HFF-Myc (cell line): ENCODE measurements around the gene CCL28.
"Not testable (repeated sequence)": the region's sequence is repeated elsewhere in the genome, so short reads cannot be mapped to it uniquely, and the experiment has no call there.

ENCODE experiments used
- DNase-seq: peaks from one replicate; pipeline ENCODE4 v3.0.0-alpha.2; 2011; ENCODE audit warnings: low read depth; ENCODE audit errors: extremely low read depth
- H3K4me3 ChIP-seq: replicated peaks from 2 replicates; pipeline ENCODE4 v1.5.1; 2011; ENCODE audit warnings: low read depth, mild to moderate bottlenecking, control low read depth, low read length
- TF ChIP-seq, protein P1 (sequence below): IDR thresholded peaks from 2 replicates; pipeline ENCODE4 v1.5.1; 2012; ENCODE audit warnings: mild to moderate bottlenecking, low read depth, low read length, control low read depth; ENCODE audit errors: missing control alignments

CCL28 gene

DNA sequence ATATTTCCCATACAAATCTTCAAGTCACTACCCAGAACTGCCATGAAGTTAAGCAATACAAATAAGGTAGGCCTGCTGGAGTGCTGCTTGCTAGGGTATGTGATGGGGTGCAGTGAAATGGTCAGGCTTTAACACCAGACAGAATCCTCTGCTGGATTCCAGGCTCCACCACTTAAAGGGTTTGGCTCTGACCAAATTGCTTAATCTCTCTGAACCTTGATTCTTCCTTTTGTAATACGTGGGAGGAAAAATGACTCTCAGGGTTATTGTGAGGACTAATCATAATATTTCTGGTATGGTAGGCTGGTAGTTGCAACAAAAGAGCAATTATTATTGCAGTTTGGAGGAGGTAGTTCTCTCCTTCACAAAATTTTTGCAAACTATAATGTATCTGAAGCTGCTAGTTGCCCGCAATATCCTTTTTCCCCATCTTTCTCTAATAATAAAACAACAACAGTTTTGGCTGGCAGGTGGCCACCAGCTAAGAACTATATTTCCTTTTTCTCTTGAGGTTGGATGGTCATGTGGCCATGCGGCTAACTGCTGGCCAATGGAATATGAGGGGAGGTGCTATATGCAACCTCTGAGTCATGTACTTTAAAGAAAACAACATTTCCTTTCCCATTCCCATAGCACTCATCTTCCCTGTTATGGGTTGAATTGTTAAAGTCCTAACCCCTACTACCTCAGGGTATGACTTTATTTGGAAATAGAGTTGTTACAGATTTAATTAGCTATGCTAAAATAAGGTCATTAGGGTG is 44.1 kb downstream of the CCL28 start:
- H3K4me3 ChIP-seq: no peak overlapping the region
- TF ChIP-seq, protein P1, sequence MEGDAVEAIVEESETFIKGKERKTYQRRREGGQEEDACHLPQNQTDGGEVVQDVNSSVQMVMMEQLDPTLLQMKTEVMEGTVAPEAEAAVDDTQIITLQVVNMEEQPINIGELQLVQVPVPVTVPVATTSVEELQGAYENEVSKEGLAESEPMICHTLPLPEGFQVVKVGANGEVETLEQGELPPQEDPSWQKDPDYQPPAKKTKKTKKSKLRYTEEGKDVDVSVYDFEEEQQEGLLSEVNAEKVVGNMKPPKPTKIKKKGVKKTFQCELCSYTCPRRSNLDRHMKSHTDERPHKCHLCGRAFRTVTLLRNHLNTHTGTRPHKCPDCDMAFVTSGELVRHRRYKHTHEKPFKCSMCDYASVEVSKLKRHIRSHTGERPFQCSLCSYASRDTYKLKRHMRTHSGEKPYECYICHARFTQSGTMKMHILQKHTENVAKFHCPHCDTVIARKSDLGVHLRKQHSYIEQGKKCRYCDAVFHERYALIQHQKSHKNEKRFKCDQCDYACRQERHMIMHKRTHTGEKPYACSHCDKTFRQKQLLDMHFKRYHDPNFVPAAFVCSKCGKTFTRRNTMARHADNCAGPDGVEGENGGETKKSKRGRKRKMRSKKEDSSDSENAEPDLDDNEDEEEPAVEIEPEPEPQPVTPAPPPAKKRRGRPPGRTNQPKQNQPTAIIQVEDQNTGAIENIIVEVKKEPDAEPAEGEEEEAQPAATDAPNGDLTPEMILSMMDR: no peak
- no peak for DNase-seq

DNA sequence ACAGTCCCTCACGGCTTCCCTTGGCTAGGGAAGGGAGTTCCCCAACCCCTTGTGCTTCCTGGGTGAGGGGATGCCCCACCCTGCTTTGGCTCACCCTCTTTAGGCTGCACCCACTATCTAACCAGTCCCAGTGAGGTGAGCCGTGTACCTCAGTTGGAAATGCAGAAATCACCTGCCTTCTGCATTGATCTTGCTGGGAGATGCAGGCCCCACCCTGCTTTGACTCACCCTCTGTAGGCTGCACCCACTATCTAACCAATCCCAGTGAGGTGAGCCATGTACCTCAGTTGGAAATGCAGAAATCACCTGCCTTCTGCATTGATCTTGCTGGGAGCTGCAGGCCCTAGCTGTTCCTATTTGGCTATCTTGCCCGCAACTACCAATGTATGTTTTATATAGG is 44.7 kb downstream of the CCL28 start:
- TF ChIP-seq, protein P1: no peak
- no peak overlapping the region for H3K4me3 ChIP-seq
- DNase-seq: no peak

- not testable (repeated sequence) for DNase-seq, H3K4me3 ChIP-seq
Observed at GRCh38 chr5:43366680-43367246, 45.4 kb downstream of the CCL28 start.

GRCh38 chr5:43365155-43365554 is 47.0 kb downstream of the CCL28 start:
- DNase-seq, H3K4me3 ChIP-seq: not testable (repeated sequence)

DNA sequence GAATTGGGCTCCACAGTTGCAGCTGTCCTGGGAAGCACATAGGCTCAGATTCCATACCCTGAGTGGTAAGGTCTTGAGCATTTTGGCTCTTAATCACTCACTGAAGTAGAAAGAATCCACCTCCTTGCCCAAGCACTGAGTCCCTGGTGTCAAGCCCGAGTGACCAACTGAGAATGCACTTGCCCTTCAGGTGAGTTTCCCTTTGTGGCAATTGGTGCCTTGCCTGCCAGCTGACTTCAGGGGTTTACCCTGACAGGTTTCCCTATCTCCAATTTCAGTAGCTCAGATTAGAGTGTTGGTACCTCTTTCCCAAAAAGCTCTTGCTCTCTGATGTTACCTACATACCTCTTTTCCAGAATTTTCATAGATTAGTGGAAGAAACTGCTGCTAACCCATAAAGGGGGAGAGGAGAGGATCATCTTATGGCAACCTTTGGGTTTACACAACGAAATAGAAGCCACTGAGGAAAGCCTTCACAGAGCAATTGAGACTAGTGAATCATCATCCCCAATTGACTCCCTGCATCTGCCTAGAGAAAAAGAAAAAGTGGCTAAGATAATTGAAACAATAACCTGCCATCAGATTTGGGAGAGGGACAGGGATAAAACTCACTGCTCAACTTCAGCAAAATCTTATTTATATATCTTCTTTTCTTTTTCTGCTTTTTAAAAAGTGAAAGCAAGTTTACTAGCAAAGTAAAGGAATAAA is 48.6 kb downstream of the CCL28 start:
- no peak for DNase-seq
- H3K4me3 ChIP-seq: no peak overlapping the region
- TF ChIP-seq, protein P1: no peak

- TF ChIP-seq, protein P1: no peak
- no peak overlapping the region for H3K4me3 ChIP-seq
- DNase-seq: no peak
Observed at GRCh38 chr5:43362725-43363435, 49.3 kb downstream of the CCL28 start.

DNA sequence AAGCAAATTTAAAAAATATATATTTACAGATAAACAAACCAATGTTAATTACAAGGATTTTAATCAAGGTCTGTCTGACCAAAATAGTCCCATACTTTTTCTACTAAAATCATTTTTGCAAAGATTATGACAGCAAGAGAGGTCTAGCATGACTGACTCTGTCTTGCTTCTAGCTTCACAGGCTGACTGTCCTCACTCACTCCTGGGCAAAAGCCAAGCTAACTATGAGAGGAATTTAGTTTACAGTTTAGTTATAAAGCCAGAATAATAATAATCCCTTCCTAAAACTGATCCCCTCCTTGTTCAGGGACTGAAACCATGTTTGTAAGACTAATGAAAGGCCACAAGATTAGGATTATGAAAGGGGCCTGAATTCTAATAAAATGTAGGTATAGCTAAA is 53.5 kb downstream of the CCL28 start:
- TF ChIP-seq, protein P1: no peak
- DNase-seq: no peak
- H3K4me3 ChIP-seq: no peak overlapping the region
